ENCODE measurements around the gene PAPPA. TPM values are rescaled to one million over a fixed set of nuclear protein-coding genes. Genes with fewer than 3 reads are reported as not detected.

PAPPA gene
- total RNA-seq, 4 donors from 2014 or later, result 0.70 to 4.1 (median 1.8) TPM

DNA sequence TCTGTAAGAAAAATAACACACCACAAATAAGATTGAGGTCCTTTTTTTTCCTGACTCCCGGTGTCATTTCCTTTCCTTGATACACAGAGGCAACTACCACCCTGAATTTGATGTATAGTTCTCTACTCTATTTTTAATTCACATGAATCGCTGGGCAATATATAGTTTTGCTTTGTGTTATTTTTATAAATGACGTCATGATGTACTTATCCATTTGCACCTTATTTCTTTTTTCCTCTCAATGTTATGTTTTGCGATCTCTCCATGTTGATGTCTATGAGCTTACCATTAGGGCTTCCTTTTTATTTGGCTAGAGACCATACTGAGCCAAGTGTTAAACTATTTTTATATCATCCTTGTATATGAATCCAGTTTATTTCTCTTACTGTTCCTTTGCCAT lies 175.9 kb downstream of the PAPPA start:
- Histone ChIP-seq H3K27ac (no peak overlapping the region), H3K4me3 (no peak overlapping the region)

DNA sequence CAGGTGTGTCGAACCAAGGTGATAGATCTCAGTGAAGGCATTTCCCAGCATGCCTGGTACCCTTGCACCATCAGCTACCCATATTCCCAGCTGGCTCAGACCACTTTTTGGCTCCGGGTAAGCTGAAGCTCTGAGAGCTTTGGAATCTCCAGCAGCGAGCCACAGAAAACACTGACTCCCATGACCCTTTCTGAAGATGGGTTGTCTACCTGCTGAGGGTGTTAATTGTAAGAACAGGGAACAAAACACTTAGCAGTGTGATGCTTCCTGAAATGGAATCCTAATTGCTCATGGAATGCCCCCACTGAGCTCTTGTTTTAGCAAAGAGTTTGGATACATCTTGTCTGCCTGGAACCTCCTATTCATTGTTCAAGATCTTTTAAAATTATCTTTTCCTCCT lies 177.7 kb downstream of the PAPPA start:
- DNase-seq, result no peak
- H3K27ac ChIP-seq, result no peak overlapping the region
- H3K4me3 ChIP-seq, result no peak overlapping the region
- no peaks in the 10 kb centered on the region for H3K9me3 ChIP-seq
- TF ChIP-seq POLR2A (IDR thresholded peaks at IDR 0.05), result no peak
- TF ChIP-seq, protein P1, sequence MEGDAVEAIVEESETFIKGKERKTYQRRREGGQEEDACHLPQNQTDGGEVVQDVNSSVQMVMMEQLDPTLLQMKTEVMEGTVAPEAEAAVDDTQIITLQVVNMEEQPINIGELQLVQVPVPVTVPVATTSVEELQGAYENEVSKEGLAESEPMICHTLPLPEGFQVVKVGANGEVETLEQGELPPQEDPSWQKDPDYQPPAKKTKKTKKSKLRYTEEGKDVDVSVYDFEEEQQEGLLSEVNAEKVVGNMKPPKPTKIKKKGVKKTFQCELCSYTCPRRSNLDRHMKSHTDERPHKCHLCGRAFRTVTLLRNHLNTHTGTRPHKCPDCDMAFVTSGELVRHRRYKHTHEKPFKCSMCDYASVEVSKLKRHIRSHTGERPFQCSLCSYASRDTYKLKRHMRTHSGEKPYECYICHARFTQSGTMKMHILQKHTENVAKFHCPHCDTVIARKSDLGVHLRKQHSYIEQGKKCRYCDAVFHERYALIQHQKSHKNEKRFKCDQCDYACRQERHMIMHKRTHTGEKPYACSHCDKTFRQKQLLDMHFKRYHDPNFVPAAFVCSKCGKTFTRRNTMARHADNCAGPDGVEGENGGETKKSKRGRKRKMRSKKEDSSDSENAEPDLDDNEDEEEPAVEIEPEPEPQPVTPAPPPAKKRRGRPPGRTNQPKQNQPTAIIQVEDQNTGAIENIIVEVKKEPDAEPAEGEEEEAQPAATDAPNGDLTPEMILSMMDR (IDR thresholded peaks at IDR 0.05), result no peak
- no peaks in the 10 kb centered on the region for H3K27me3 ChIP-seq
- no peaks in the 10 kb centered on the region for H3K4me1 ChIP-seq
- H3K36me3 ChIP-seq, result no peaks in the 10 kb centered on the region

More for the DNA sequence above, 175.9 kb downstream of the PAPPA start:
- TF ChIP-seq, protein P1 (IDR thresholded peaks at IDR 0.05), result no peak
- no peak for TF ChIP-seq POLR2A (IDR thresholded peaks at IDR 0.05)
- no peaks in the 10 kb centered on the region for H3K27me3 ChIP-seq
- H3K9me3 ChIP-seq, result no peaks in the 10 kb centered on the region
- no peak for DNase-seq
- no peaks in the 10 kb centered on the region for H3K36me3 ChIP-seq
- H3K4me1 ChIP-seq, result no peaks in the 10 kb centered on the region

DNA sequence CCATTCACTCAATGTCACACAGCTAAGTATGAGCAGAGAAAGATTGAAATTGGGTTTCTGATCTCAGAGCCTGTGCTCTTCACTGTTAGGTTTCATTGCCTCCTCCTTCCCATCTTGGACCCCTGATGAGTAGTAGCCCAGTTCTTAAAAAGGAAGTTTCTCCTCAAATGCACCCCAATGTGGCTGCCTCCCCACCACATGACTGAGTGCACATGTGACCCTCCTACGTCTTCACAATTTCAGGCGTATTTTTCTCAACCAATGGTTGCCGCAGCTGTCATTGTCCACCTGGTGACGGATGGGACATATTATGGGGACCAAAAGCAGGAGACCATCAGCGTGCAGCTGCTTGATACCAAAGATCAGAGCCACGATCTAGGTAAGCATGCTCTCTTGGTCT lies 178.5 kb downstream of the PAPPA start:
- DNase-seq, result no peak
- H3K36me3 ChIP-seq, result no peaks in the 10 kb centered on the region
- no peaks in the 10 kb centered on the region for H3K9me3 ChIP-seq
- H3K27me3 ChIP-seq, result no peaks in the 10 kb centered on the region
- TF ChIP-seq, protein P1 (IDR thresholded peaks at IDR 0.05), result no peak
- no peak for TF ChIP-seq POLR2A (IDR thresholded peaks at IDR 0.05)
- no peak overlapping the region for H3K4me3 ChIP-seq
- H3K27ac ChIP-seq, result no peak overlapping the region
- H3K4me1 ChIP-seq, result no peaks in the 10 kb centered on the region

DNA sequence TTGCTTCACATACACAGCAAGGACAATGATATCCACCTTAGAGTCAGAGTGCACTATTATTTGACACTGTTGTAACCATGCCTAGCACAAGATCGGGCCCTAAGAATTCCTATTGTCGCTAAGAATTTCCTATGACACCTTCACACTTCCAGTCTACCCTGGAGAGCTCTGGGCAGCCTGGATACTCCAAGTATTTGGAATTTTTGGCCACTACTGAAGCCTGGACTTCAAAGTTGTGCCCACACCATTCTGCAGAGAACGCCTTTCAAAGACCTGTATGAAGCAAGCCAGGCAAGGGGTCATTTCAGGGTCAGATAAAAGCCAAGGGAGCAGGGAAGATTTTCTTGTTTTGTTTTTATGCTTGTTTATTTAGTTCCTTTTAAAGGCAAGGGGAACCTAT lies 179.7 kb downstream of the PAPPA start:
- Histone ChIP-seq H3K27me3 (no peaks in the 10 kb centered on the region), H3K9me3 (no peaks in the 10 kb centered on the region), H3K27ac (no peak overlapping the region), H3K4me1 (no peaks in the 10 kb centered on the region), H3K36me3 (no peaks in the 10 kb centered on the region), H3K4me3 (no peak overlapping the region)
- no peak for TF ChIP-seq POLR2A (IDR thresholded peaks at IDR 0.05)
- TF ChIP-seq, protein P1 (IDR thresholded peaks at IDR 0.05), result no peak
- no peak for DNase-seq

DNA sequence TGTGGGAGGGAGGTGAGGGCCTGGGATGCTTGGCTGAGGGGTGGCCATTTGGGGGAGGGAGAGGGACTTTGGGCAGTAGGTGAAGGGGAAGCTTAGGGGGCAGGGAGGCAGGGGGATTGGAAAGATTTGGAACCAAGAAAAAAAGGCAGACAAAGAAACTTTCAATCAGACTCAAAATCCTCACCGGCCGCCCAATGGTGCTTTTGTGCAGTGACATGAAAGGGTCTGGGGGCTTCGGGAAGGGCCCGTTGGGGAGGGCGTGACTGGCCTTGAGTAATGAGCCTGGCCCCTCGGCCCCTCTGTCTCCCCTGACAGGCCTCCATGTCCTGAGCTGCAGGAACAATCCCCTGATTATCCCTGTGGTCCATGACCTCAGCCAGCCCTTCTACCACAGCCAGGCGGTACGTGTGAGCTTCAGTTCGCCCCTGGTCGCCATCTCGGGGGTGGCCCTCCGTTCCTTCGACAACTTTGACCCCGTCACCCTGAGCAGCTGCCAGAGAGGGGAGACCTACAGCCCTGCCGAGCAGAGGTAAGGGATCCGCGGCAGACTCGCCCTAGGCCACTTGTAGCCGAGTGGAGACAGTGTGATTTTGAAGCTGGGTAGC lies 181.1 kb downstream of the PAPPA start:
- Histone ChIP-seq H3K27ac (no peak overlapping the region), H3K36me3 (no peaks in the 10 kb centered on the region), H3K9me3 (no peaks in the 10 kb centered on the region), H3K4me3 (no peak overlapping the region), H3K4me1 (no peaks in the 10 kb centered on the region), H3K27me3 (no peaks in the 10 kb centered on the region)
- TF ChIP-seq, protein P1 (IDR thresholded peaks at IDR 0.05), result no peak
- TF ChIP-seq POLR2A (IDR thresholded peaks at IDR 0.05), result no peak
- DNase-seq, result no peak

DNA sequence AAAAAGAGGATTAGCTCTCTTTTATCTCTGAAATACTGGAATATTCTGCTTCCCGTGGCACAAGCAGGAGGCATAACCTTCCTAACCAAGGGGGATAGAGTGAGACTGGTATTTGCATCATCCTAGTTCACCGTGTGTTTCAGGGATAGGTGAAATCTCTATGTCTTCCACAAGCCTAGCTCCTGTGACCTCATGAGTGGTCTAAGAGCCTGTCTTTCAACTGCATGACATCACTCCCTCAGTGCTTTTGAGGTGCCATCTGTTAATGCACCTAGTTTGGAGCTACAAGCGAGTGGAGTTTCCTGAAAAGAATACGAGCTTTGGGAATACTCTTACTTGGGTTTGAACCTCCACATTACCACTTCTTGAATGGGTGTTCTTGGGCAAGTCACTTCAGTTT lies 181.8 kb downstream of the PAPPA start:
- DNase-seq, result no peak
- Histone ChIP-seq H3K36me3 (no peaks in the 10 kb centered on the region), H3K9me3 (no peaks in the 10 kb centered on the region), H3K4me1 (no peaks in the 10 kb centered on the region), H3K27me3 (no peaks in the 10 kb centered on the region), H3K27ac (no peak overlapping the region), H3K4me3 (no peak overlapping the region)
- TF ChIP-seq POLR2A (IDR thresholded peaks at IDR 0.05), result no peak
- TF ChIP-seq, protein P1 (IDR thresholded peaks at IDR 0.05), result no peak

Measured in Peyer's patch (tissue), 4 donors.